Measurements from ENCODE around the gene NOTCH1. TPM values are rescaled to one million over a fixed set of nuclear protein-coding genes. Genes with fewer than 3 reads are reported as not detected.

Gene NOTCH1
- total RNA-seq, 2 experiments from 2014 or later, result 70.0 to 79.4 TPM

DNA sequence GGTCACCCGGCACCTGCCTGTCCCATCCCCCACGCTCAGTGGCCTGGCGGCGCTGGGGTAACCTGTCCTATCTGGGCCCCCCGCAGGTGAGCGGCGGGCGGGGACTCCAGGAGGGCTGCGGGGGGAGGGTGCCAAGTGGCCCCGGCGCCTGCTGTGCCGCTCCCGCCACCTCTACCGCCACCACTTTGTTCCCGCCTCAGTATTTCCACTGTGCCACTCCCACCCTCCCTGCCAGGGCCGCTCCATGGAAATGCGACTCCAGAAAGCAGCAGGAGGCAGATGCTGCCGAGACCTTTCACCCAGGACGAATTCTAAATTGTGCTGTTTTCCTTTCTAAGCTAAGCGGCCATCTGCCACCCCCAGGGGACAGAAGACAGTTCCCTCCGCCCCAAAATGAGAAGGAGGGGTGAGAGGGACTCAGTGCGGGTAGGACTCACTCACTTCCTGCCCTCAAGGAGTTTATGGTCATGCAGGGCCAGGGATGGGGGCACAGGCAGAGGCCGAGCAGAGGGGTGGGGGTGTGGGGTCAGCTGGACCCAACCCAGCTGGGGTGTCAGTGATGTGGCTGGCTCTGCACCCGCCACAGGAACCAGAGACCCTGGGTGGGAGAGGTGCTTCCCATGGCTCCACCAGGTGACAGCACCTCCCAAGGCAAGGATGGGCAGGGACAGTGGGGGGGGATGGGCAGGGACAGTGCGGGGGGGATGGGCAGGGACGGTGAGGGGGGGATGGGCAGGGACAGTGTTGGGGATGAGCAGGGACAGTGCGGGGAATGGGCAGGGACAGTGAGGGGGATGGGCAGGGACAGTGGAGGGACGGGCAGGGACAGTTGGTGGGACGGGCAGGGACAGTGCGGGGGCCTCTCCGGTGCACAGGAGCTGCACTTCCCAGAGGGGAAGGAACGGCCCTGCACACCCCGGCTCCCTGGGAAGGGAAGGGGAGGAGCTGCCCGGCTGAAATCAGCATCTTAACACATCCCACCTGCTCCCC lies 17.8 kb downstream of the NOTCH1 start:
- DNase-seq (peak; percentile 41), ATAC-seq (no peak)
- Mint-ChIP-seq H3K27ac (no peak overlapping the region), H3K4me3 (no peak overlapping the region), H3K27me3 (no peaks in the 10 kb centered on the region), H3K36me3 (ENCODE audit: low read depth) (peaks cover 9% of the 10 kb centered on the region), H3K9me3 (ENCODE audit: low read depth) (no peaks in the 10 kb centered on the region), H3K4me1 (peaks cover 24% of the 10 kb centered on the region)
- ChIA-PET POLR2A (interaction anchor here (0.6 to 0.8 kb wide), 3 partner anchors 10 to 24 kb away, joined by 3 to 4 read pairs (median 3); no protein-coding TSS in a partner anchor), CTCF (interaction anchor here (0.6 to 2.7 kb wide), 4 partner anchors 10 to 640 kb away, joined by 3 to 14 read pairs (median 4); no protein-coding TSS in a partner anchor)
- intact Hi-C loops (cut with DNase I, micrococcal nuclease), result no loop called here

DNA sequence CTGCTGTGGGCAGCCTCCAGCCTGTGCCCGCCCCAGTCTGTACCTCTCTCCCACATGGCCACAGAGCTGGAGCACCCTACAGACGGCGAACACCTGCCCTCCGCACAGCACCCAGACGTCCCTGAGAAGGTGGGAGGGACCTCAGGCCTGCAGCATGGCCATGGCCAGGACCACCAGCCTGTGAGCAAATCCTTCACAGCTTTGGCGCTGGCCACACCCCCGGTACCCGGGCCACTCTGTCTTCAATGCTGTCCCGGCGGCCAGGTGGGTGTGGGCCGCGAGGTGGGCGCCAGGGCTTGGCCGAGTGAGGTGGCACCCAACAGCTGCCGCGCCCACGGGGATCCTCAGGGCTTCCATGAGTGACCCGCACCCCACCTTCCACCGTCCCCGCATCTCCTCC lies 18.7 kb downstream of the NOTCH1 start:
- H3K9me3 Mint-ChIP-seq (ENCODE audit: low read depth), result no peaks in the 10 kb centered on the region
- H3K27me3 Mint-ChIP-seq, result no peaks in the 10 kb centered on the region
- DNase-seq (no peak), ATAC-seq (no peak)
- H3K27ac Mint-ChIP-seq, result no peak overlapping the region
- no peak overlapping the region for H3K4me3 Mint-ChIP-seq
- intact Hi-C loops (cut with DNase I, micrococcal nuclease), result no loop called here
- POLR2A ChIA-PET, result no interaction called here
- CTCF ChIA-PET, result interaction anchor here (0.7 to 1.4 kb wide), 3 partner anchors 41 to 641 kb away, joined by 3 to 4 read pairs (median 4); no protein-coding TSS in a partner anchor
- H3K36me3 Mint-ChIP-seq (ENCODE audit: low read depth), result peaks cover 3% of the 10 kb centered on the region
- H3K4me1 Mint-ChIP-seq, result peaks cover 17% of the 10 kb centered on the region

DNA sequence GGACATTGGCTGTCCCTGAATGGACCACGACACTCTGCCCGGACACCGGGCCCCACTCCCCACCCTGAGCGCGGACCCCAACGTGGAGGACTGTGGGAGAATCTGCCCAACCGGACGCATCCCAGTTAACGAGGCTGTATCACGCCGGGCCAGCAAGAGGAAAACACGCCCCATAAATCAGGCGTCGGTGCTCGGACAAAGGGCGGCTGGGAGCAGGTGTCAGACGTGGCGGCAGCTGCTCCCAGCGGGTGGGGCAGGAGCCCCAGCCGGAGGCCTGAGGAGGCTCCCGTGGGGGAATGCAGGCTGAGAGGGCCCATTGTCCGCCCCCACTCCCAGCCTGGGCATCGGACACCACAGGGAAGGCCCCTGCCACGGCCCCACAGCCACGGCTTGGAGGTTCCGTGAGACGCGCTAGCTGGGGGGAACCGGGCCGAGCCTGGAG lies 19.2 kb downstream of the NOTCH1 start:
- H3K9me3 Mint-ChIP-seq (ENCODE audit: low read depth), result no peaks in the 10 kb centered on the region
- POLR2A ChIA-PET, result no interaction called here
- no peak overlapping the region for H3K4me3 Mint-ChIP-seq
- H3K27ac Mint-ChIP-seq, result no peak overlapping the region
- peaks cover 3% of the 10 kb centered on the region for H3K36me3 Mint-ChIP-seq (ENCODE audit: low read depth)
- no peak for ATAC-seq
- intact Hi-C loops (cut with DNase I, micrococcal nuclease), result no loop called here
- H3K4me1 Mint-ChIP-seq, result peaks cover 16% of the 10 kb centered on the region
- no peaks in the 10 kb centered on the region for H3K27me3 Mint-ChIP-seq
- CTCF ChIA-PET, result interaction anchor here (0.7 kb wide), 1 partner anchor 215 kb away, joined by 3 read pairs; no protein-coding TSS in a partner anchor
- no peak for DNase-seq

DNA sequence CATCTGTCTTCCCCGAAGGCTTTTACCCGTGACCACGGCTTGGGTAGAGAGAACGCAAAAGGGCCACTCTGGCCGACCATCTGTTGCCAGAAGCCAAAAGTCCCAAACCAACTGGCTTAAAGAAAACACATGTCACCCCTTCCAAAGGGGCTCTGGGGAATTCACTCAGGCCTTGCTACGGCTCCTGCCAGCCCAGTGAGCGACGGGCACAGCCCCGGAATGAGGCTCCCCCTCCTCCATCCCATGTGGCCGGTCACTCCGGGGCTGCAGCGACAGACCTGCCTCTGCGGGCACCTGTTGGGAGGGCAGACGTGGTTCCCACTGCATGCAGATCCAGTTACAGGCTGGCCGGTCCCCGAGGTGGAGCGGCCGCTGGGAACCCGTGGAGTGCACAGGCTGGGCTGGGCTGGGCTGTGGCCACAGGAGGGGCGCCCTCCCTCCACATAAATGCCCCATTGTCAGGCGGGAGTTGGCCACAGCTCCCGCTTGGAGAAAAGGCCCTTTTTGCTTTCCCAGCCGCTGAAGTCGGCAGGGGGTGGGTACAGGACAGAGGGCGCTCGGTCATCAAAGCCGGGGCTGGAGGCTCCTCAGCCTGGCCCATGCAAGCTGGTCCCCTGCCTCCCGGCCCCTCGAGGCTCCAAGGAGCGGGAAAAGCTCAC lies 19.9 kb downstream of the NOTCH1 start:
- H3K9me3 Mint-ChIP-seq (ENCODE audit: low read depth), result no peaks in the 10 kb centered on the region
- no peaks in the 10 kb centered on the region for H3K27me3 Mint-ChIP-seq
- H3K4me3 Mint-ChIP-seq, result no peak overlapping the region
- intact Hi-C loops (cut with DNase I, micrococcal nuclease), result no loop called here
- no peak overlapping the region for H3K27ac Mint-ChIP-seq
- POLR2A ChIA-PET, result no interaction called here
- H3K36me3 Mint-ChIP-seq (ENCODE audit: low read depth), result peaks cover under 1% of the 10 kb centered on the region
- DNase-seq, result no peak
- CTCF ChIA-PET, result no interaction called here
- ATAC-seq, result no peak
- H3K4me1 Mint-ChIP-seq, result peaks cover 13% of the 10 kb centered on the region

DNA sequence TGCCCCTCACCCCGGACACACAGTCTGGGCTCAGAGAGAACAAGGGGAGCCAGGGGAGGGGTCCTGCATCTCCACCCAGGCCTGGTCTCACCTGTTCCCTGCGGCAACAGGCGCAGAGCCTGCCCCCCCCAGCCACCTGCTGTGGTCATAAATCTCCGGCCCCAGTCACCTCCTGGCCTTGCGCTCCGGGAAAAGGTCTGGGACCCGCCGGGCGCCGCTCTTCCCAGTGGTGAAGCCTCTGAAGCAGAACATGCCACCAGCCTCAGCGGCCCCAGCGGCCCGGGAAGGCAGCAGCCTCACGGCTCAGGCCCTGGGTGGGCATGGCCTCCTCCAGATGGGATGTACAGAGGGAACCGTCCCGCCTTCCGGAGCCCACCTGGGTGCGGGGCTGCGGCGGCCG lies 20.6 kb downstream of the NOTCH1 start:
- Mint-ChIP-seq H3K9me3 (ENCODE audit: low read depth) (no peaks in the 10 kb centered on the region), H3K36me3 (ENCODE audit: low read depth) (no peaks in the 10 kb centered on the region), H3K27ac (no peak overlapping the region), H3K4me3 (no peak overlapping the region), H3K4me1 (peaks cover 7% of the 10 kb centered on the region), H3K27me3 (no peaks in the 10 kb centered on the region)
- no peak for ATAC-seq
- no peak for DNase-seq
- CTCF ChIA-PET, result no interaction called here
- intact Hi-C loops (cut with DNase I, micrococcal nuclease), result no loop called here
- POLR2A ChIA-PET, result no interaction called here

DNA sequence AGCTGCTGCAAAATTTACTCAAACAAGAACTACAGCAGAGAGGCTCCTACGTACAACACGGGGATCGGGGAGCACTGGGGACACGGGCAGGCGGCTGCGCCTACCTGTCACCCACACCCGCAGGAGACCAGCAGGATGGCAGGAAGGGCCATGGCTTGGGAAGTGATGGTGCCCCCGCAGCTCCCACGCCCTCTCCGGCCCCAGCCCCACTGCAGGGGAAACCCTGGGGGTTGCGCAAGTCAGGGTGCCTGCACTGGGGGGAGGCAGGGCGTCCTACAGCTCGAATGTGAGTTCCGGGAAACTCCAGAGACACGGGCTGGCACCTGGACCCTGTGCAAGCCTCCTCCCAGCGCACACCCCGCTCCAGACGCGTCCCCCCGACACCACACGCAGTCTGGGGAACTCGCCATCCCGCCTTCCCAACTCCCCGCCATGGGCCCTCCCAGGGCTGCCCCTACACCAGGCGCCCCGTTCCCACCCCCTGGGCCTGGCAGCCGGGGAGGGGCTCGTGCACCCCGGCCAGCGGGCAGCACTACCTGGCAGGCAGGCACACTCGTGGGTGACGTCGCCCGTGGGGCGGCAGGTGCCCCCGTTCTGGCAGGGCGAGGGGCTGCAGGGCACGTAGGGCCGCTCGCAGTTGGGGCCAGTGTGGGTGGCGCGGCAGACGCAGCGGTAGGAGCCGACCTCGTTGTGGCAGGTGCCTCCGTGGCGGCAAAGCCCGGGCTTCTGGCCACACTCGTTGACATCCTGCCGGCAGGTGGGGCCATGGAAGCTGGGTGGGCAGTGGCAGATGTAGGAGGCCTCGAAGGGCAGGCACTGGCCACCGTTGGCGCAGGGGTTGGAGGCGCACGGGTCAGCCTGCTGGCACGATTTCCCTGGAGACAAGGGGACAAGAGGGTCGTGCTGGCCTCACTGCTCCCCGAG lies 23.3 kb downstream of the NOTCH1 start:
- no peaks in the 10 kb centered on the region for H3K27me3 Mint-ChIP-seq
- ATAC-seq, result no peak
- H3K9me3 Mint-ChIP-seq (ENCODE audit: low read depth), result no peaks in the 10 kb centered on the region
- ChIA-PET CTCF (no interaction called here), POLR2A (interaction anchor here (0.6 kb wide), 1 partner anchor 45 kb away, joined by 3 read pairs; no protein-coding TSS in a partner anchor)
- H3K36me3 Mint-ChIP-seq (ENCODE audit: low read depth), result peaks cover 7% of the 10 kb centered on the region
- DNase-seq, result no peak
- H3K4me1 Mint-ChIP-seq, result no peaks in the 10 kb centered on the region
- intact Hi-C loops (cut with DNase I, micrococcal nuclease), result no loop called here
- H3K4me3 Mint-ChIP-seq, result no peak overlapping the region
- H3K27ac Mint-ChIP-seq, result no peak overlapping the region

DNA sequence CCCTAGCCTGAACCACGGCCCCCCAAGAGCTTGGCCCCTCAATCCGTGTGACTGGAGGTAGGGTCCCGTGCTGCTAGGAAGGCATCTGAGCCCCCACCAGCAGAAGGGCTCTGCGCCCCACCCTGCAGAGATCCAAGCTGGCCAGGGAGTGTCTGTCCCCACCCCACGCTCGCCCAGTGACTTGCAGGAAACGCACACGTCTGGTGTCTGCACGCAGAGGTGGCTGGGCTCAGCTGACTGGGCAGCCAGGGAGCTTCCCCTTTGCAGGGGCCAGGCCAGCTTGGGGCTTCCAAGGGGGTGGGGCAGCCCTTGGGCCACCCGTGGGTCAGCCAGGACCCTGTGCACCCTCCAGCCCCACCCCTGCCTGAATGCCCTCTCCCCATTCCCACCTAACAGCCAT lies 24.3 kb downstream of the NOTCH1 start:
- CTCF ChIA-PET, result interaction anchor here (0.6 kb wide), 1 partner anchor 205 kb away, joined by 3 read pairs; no protein-coding TSS in a partner anchor
- ATAC-seq, result no peak
- H3K9me3 Mint-ChIP-seq (ENCODE audit: low read depth), result no peaks in the 10 kb centered on the region
- no peaks in the 10 kb centered on the region for H3K4me1 Mint-ChIP-seq
- H3K4me3 Mint-ChIP-seq, result no peak overlapping the region
- POLR2A ChIA-PET, result no interaction called here
- peaks cover 9% of the 10 kb centered on the region for H3K36me3 Mint-ChIP-seq (ENCODE audit: low read depth)
- no peaks in the 10 kb centered on the region for H3K27me3 Mint-ChIP-seq
- H3K27ac Mint-ChIP-seq, result no peak overlapping the region
- no peak for DNase-seq
- intact Hi-C loops (cut with DNase I, micrococcal nuclease), result no loop called here

DNA sequence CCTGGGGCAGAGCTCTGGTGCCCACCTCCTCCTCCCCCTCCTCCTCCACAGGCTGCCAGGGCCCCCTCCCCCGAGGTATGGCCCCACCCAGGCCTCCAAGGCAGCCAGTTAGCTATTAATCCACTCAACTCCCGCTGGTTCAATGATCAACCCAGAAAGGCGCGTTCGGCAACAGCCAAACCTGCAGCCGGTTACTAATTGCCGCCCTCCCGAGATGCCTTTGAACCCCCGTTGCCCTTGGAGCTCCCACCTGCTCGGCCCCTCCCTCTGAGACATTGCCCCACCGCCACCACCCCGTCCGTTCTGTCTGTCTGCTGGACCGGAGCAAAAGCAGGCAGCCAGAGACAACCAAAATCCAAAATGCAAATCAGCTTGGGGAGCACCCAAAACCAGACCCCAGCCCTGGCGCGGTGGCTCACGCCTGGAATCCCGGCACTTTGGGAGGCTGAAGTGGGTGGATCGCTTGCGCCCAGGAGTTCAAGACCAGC lies 25.8 kb downstream of the NOTCH1 start:
- CTCF ChIA-PET, result no interaction called here
- Mint-ChIP-seq H3K27me3 (no peaks in the 10 kb centered on the region), H3K27ac (no peak overlapping the region), H3K36me3 (ENCODE audit: low read depth) (peaks cover 18% of the 10 kb centered on the region), H3K4me1 (no peaks in the 10 kb centered on the region), H3K4me3 (no peak overlapping the region), H3K9me3 (ENCODE audit: low read depth) (no peaks in the 10 kb centered on the region)
- ATAC-seq, result no peak
- no peak for DNase-seq
- intact Hi-C loops (cut with DNase I, micrococcal nuclease), result no loop called here
- POLR2A ChIA-PET, result no interaction called here

DNA sequence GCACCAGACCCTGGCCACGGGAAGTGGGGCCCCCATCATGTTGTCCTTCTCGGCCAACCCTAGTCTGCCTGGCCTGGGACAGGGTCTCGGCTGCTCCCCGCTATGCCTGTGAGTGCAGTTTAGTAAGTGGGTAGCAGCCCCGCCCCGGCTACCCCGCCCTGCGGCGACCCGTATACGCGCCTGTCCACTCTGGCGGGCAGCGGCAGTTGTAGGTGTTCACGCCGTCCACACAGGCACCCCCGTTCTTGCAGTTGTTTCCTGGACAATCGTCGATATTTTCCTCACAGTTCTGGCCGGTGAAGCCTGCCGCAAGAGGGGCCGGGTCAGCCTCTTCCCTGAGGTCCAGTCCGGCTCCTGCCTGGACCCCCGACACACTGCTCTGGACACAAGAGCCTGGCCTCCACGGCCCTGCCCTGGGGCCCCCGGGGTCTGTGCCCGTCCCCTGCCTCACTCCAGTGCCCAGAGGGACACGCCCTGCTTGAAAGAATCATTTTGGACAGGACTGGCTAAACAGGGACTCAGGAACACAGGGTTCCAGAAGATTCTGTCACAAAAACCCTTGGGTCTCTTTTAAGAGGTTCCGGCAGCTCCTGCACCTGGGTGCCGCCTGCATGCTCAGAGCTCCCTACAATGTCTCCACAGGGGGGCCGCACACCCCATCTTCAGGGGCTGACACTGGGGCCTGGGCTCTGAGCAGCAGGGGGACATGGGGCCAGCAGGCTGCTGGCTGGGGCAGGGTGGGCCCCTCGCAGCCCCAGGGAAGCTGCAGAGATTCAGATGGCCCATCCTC lies 26.4 kb downstream of the NOTCH1 start:
- ChIA-PET CTCF (no interaction called here), POLR2A (no interaction called here)
- intact Hi-C loops (cut with DNase I, micrococcal nuclease), result no loop called here
- Mint-ChIP-seq H3K4me3 (no peak overlapping the region), H3K9me3 (ENCODE audit: low read depth) (no peaks in the 10 kb centered on the region), H3K36me3 (ENCODE audit: low read depth) (peaks cover 23% of the 10 kb centered on the region), H3K27me3 (no peaks in the 10 kb centered on the region), H3K27ac (no peak overlapping the region), H3K4me1 (no peaks in the 10 kb centered on the region)
- DNase-seq (no peak), ATAC-seq (no peak)

DNA sequence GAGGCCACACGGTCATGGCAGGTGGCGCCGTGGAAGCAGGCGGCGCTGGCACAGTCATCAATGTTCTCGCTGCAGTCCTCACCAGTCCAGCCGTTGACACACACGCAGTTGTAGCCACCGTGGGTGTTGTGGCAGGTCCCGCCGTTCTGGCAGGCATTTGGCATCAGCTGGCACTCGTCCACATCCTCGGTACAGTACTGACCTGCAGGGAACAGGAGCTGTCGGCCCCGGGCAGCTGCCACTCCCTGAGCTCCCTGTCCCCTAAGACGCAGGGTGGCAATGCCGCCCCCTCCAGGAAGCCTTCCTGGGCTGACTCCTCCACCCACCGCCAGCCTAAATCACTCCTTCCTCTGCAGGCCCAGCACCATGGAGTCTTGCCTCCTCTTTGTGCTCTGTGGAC lies 27.2 kb downstream of the NOTCH1 start:
- ATAC-seq (no peak), DNase-seq (no peak)
- no peak overlapping the region for H3K27ac Mint-ChIP-seq
- H3K9me3 Mint-ChIP-seq (ENCODE audit: low read depth), result no peaks in the 10 kb centered on the region
- ChIA-PET CTCF (no interaction called here), POLR2A (no interaction called here)
- no peaks in the 10 kb centered on the region for H3K27me3 Mint-ChIP-seq
- no peaks in the 10 kb centered on the region for H3K4me1 Mint-ChIP-seq
- H3K36me3 Mint-ChIP-seq (ENCODE audit: low read depth), result peaks cover 27% of the 10 kb centered on the region
- no peak overlapping the region for H3K4me3 Mint-ChIP-seq
- intact Hi-C loops (cut with DNase I, micrococcal nuclease), result no loop called here

Data from activated CD4-positive, alpha-beta T cell treated with anti-CD3 and anti-CD28 coated beads for 36 hours (primary cell).